ENCODE results near the gene WNT9B. TPM values are rescaled to one million over a fixed set of nuclear protein-coding genes. Genes with fewer than 3 reads are reported as not detected.

The WNT9B gene
- total and polyA plus RNA-seq, 4 donors = 0.08 to 0.14 (median 0.10) TPM; not detected in 1

GRCh38 chr17:46889992-46890564 lies 38.7 kb downstream of the WNT9B start:
- Histone ChIP-seq H3K9me3 (ENCODE audit: control insufficient read depth in 4 of 4, low read length in 3 of 4) (no peaks in the 10 kb centered on the region), H3K9ac (ENCODE audit: low read depth in 1 of 2, low read length in 2 of 2) (no peak overlapping the region), H3K27me3 (ENCODE audit: control insufficient read depth in 4 of 4, insufficient read depth in 4 of 4, low read length in 3 of 4) (no peaks in the 10 kb centered on the region), H3K4me3 (ENCODE audit: low read depth in 1 of 3, low read length in 3 of 3) (no peak overlapping the region), H3K4me1 (ENCODE audit: control insufficient read depth in 4 of 4, insufficient read depth in 4 of 4, low read length in 3 of 4) (no peaks in the 10 kb centered on the region), H3K27ac (ENCODE audit: low read depth in 1 of 2, low read length in 2 of 2) (no peak overlapping the region), H3K36me3 (ENCODE audit: control insufficient read depth in 4 of 4, insufficient read depth in 3 of 4, low read depth in 1 of 4, low read length in 3 of 4) (no peaks in the 10 kb centered on the region)
- WGBS = 75% methylated on average over 13 of the region's 13 CpGs
- TF ChIP-seq MAX (IDR thresholded peaks at IDR 0.05) = no peak
- TF ChIP-seq HNF4A (conservative IDR thresholded peaks at IDR 0.05) = no peak
- TF ChIP-seq SP1 (IDR thresholded peaks at IDR 0.05) = no peak
- TF ChIP-seq RXRA (IDR thresholded peaks at IDR 0.05) = no peak
- TF ChIP-seq FOXA1 (IDR thresholded peaks at IDR 0.05) = no peak
- TF ChIP-seq CTCF (IDR thresholded peaks at IDR 0.05; ENCODE audit: low read depth, low read length, missing input control) = no peak
- DNase-seq (ENCODE audit: low spot score) = no peak

- H3K9ac ChIP-seq (ENCODE audit: low read depth in 1 of 2, low read length in 2 of 2) = no peak overlapping the region
- no peaks in the 10 kb centered on the region for H3K9me3 ChIP-seq (ENCODE audit: control insufficient read depth in 4 of 4, low read length in 3 of 4)
- H3K4me1 ChIP-seq (ENCODE audit: control insufficient read depth in 4 of 4, insufficient read depth in 4 of 4, low read length in 3 of 4) = no peaks in the 10 kb centered on the region
- no peak overlapping the region for H3K27ac ChIP-seq (ENCODE audit: low read depth in 1 of 2, low read length in 2 of 2)
- no peak overlapping the region for H3K4me3 ChIP-seq (ENCODE audit: low read depth in 1 of 3, low read length in 3 of 3)
- H3K36me3 ChIP-seq (ENCODE audit: control insufficient read depth in 4 of 4, insufficient read depth in 3 of 4, low read depth in 1 of 4, low read length in 3 of 4) = no peaks in the 10 kb centered on the region
- H3K27me3 ChIP-seq (ENCODE audit: control insufficient read depth in 4 of 4, insufficient read depth in 4 of 4, low read length in 3 of 4) = no peaks in the 10 kb centered on the region
- WGBS = 68% methylated on average over 6 of the region's 6 CpGs
- no peak for TF ChIP-seq MAX (IDR thresholded peaks at IDR 0.05)
- no peak for TF ChIP-seq FOXA1 (IDR thresholded peaks at IDR 0.05)
- TF ChIP-seq JUND (IDR thresholded peaks at IDR 0.05) = no peak
- TF ChIP-seq TAF1 (conservative IDR thresholded peaks at IDR 0.05) = no peak
- TF ChIP-seq HNF4A (conservative IDR thresholded peaks at IDR 0.05) = no peak
- no peak for TF ChIP-seq EGR1 (IDR thresholded peaks at IDR 0.05; ENCODE audit: low read depth in 2 of 2)
- no peak for TF ChIP-seq HNF4G (IDR thresholded peaks at IDR 0.05)
- TF ChIP-seq RAD21 (IDR thresholded peaks at IDR 0.05) = no peak
- TF ChIP-seq ATF3 (IDR thresholded peaks at IDR 0.05) = no peak
- no peak for TF ChIP-seq SP1 (IDR thresholded peaks at IDR 0.05)
- DNase-seq (ENCODE audit: low spot score) = no peak
These were observed 39.3 kb downstream of the WNT9B start for GRCh38 chr17:46890638-46891037.

GRCh38 chr17:46892192-46892703 lies 40.9 kb downstream of the WNT9B start:
- H3K27me3 ChIP-seq (ENCODE audit: control insufficient read depth in 4 of 4, insufficient read depth in 4 of 4, low read length in 3 of 4) = no peaks in the 10 kb centered on the region
- WGBS = 75% methylated on average over 4 of the region's 4 CpGs
- no peak for DNase-seq (ENCODE audit: low spot score)
- no peaks in the 10 kb centered on the region for H3K9me3 ChIP-seq (ENCODE audit: control insufficient read depth in 4 of 4, low read length in 3 of 4)
- no peak overlapping the region for H3K4me3 ChIP-seq (ENCODE audit: low read depth in 1 of 3, low read length in 3 of 3)
- TF ChIP-seq TAF1 (conservative IDR thresholded peaks at IDR 0.05) (no peak), HNF4A (conservative IDR thresholded peaks at IDR 0.05) (no peak), MAX (IDR thresholded peaks at IDR 0.05) (no peak), NR2F2 (IDR thresholded peaks at IDR 0.05) (no peak), ATF3 (IDR thresholded peaks at IDR 0.05) (no peak), FOXA1 (IDR thresholded peaks at IDR 0.05) (no peak)
- H3K36me3 ChIP-seq (ENCODE audit: control insufficient read depth in 4 of 4, insufficient read depth in 3 of 4, low read depth in 1 of 4, low read length in 3 of 4) = no peaks in the 10 kb centered on the region
- H3K9ac ChIP-seq (ENCODE audit: low read depth in 1 of 2, low read length in 2 of 2) = no peak overlapping the region
- no peaks in the 10 kb centered on the region for H3K4me1 ChIP-seq (ENCODE audit: control insufficient read depth in 4 of 4, insufficient read depth in 4 of 4, low read length in 3 of 4)
- no peak overlapping the region for H3K27ac ChIP-seq (ENCODE audit: low read depth in 1 of 2, low read length in 2 of 2)

All from liver (tissue), 9 donors.